Activated CD4-positive, alpha-beta memory T cell treated with anti-CD3 and anti-CD28 coated beads, Interleukin-2, amount 10 ng/mL, durations not matched to agents 7 days and 5 days (primary cell): ENCODE data around the gene RPH3AL. TPM values are rescaled to one million over a fixed set of nuclear protein-coding genes. Genes with fewer than 3 reads are reported as not detected.

Source experiments
- CTCF ChIA-PET: fragments of 350-600 bp; sonication (Branson Sonifier 250); formaldehyde crosslinking; loops from one replicate; lab custom pipeline; 2021; ENCODE audit warnings: antibody characterized with exemption, inconsistent platforms; lab: Charles Lee
- POLR2A ChIA-PET: fragments of 350-600 bp; sonication (Branson Sonifier 250); formaldehyde crosslinking; loops from one replicate; lab custom pipeline; 2021; ENCODE audit warnings: antibody characterized with exemption; lab: Charles Lee
- DNase-seq: peaks from one replicate; pipeline ENCODE4 v3.0.0-alpha.2; 2020
- H3K27ac Mint-ChIP-seq: one replicate; pipeline ENCODE4 v1.8.0; 2021; ENCODE audit warnings: mild to moderate bottlenecking, mixed read lengths
- H3K27me3 Mint-ChIP-seq: one replicate; pipeline ENCODE4 v1.8.0; 2021; ENCODE audit warnings: mixed read lengths
- H3K36me3 Mint-ChIP-seq: one replicate; pipeline ENCODE4 v1.8.0; 2021; ENCODE audit warnings: low read depth, mixed read lengths
- H3K4me1 Mint-ChIP-seq: one replicate; pipeline ENCODE4 v1.8.0; 2021; ENCODE audit warnings: mixed read lengths
- H3K4me3 Mint-ChIP-seq: one replicate; pipeline ENCODE4 v1.8.0; 2021; ENCODE audit warnings: mild to moderate bottlenecking, mixed read lengths
- H3K9me3 Mint-ChIP-seq: one replicate; pipeline ENCODE4 v1.8.0; 2021; ENCODE audit warnings: mixed read lengths
- total RNA-seq, 2 experiments: library from RNA; stranded (reverse); gene quantifications; one replicate each; pipeline ENCODE4 v1.2.3, GENCODE V29; 2021

The RPH3AL gene
- total RNA-seq, 2 experiments from 2014 or later, result 2.5 to 2.8 TPM

- H3K4me3 Mint-ChIP-seq, result no peak overlapping the region
Measured at GRCh38 chr17:260944-261343, 91.7 kb downstream of the RPH3AL start.

GRCh38 chr17:260031-260791 lies 92.4 kb downstream of the RPH3AL start:
- no peaks in the 10 kb centered on the region for H3K36me3 Mint-ChIP-seq
- H3K27ac Mint-ChIP-seq, result no peak overlapping the region
- no peaks in the 10 kb centered on the region for H3K4me1 Mint-ChIP-seq
- H3K9me3 Mint-ChIP-seq, result no peaks in the 10 kb centered on the region
- no peaks in the 10 kb centered on the region for H3K27me3 Mint-ChIP-seq
- ChIA-PET POLR2A (no interaction called here), CTCF (no interaction called here)
- no peak for DNase-seq
- H3K4me3 Mint-ChIP-seq, result no peak overlapping the region

More at GRCh38 chr17:260944-261343, 91.7 kb downstream of the RPH3AL start:
- no peaks in the 10 kb centered on the region for H3K9me3 Mint-ChIP-seq
- no peaks in the 10 kb centered on the region for H3K36me3 Mint-ChIP-seq
- H3K4me1 Mint-ChIP-seq, result no peaks in the 10 kb centered on the region
- ChIA-PET CTCF (no interaction called here), POLR2A (no interaction called here)
- H3K27me3 Mint-ChIP-seq, result no peaks in the 10 kb centered on the region
- H3K27ac Mint-ChIP-seq, result no peak overlapping the region
- no peak for DNase-seq

GRCh38 chr17:259341-259976 lies 93.1 kb downstream of the RPH3AL start:
- Mint-ChIP-seq H3K36me3 (no peaks in the 10 kb centered on the region), H3K9me3 (no peaks in the 10 kb centered on the region), H3K27ac (no peak overlapping the region), H3K4me3 (no peak overlapping the region), H3K4me1 (no peaks in the 10 kb centered on the region), H3K27me3 (no peaks in the 10 kb centered on the region)
- ChIA-PET POLR2A (no interaction called here), CTCF (no interaction called here)
- no peak for DNase-seq

GRCh38 chr17:258906-259305 lies 93.7 kb downstream of the RPH3AL start:
- no peak overlapping the region for H3K27ac Mint-ChIP-seq

GRCh38 chr17:258045-258734 lies 94.4 kb downstream of the RPH3AL start:
- ChIA-PET POLR2A (no interaction called here), CTCF (no interaction called here)
- H3K27me3 Mint-ChIP-seq, result no peaks in the 10 kb centered on the region
- H3K4me3 Mint-ChIP-seq, result no peak overlapping the region
- H3K4me1 Mint-ChIP-seq, result no peaks in the 10 kb centered on the region
- H3K27ac Mint-ChIP-seq, result no peak overlapping the region
- no peaks in the 10 kb centered on the region for H3K36me3 Mint-ChIP-seq
- H3K9me3 Mint-ChIP-seq, result no peaks in the 10 kb centered on the region
- DNase-seq, result no peak

More at GRCh38 chr17:258906-259305, 93.7 kb downstream of the RPH3AL start:
- Mint-ChIP-seq H3K36me3 (no peaks in the 10 kb centered on the region), H3K9me3 (no peaks in the 10 kb centered on the region), H3K4me3 (no peak overlapping the region), H3K27me3 (no peaks in the 10 kb centered on the region), H3K4me1 (no peaks in the 10 kb centered on the region)
- ChIA-PET POLR2A (no interaction called here), CTCF (no interaction called here)
- no peak for DNase-seq

- ChIA-PET CTCF (no interaction called here), POLR2A (no interaction called here)
- DNase-seq, result no peak
- H3K9me3 Mint-ChIP-seq, result no peaks in the 10 kb centered on the region
- no peak overlapping the region for H3K27ac Mint-ChIP-seq
- H3K4me3 Mint-ChIP-seq, result no peak overlapping the region
- H3K4me1 Mint-ChIP-seq, result no peaks in the 10 kb centered on the region
- H3K27me3 Mint-ChIP-seq, result no peaks in the 10 kb centered on the region
- H3K36me3 Mint-ChIP-seq, result no peaks in the 10 kb centered on the region
Measured at GRCh38 chr17:253091-253846, 99.3 kb downstream of the RPH3AL start.

GRCh38 chr17:252456-252855 lies 100.2 kb downstream of the RPH3AL start:
- Mint-ChIP-seq H3K9me3 (no peaks in the 10 kb centered on the region), H3K36me3 (no peaks in the 10 kb centered on the region), H3K27me3 (no peaks in the 10 kb centered on the region), H3K4me3 (no peak overlapping the region), H3K27ac (no peak overlapping the region), H3K4me1 (no peaks in the 10 kb centered on the region)
- POLR2A ChIA-PET, result no interaction called here
- DNase-seq, result no peak
- CTCF ChIA-PET, result no interaction called here

- Mint-ChIP-seq H3K9me3 (no peaks in the 10 kb centered on the region), H3K27me3 (no peaks in the 10 kb centered on the region), H3K4me1 (no peaks in the 10 kb centered on the region), H3K27ac (no peak overlapping the region), H3K4me3 (no peak overlapping the region), H3K36me3 (no peaks in the 10 kb centered on the region)
- CTCF ChIA-PET, result no interaction called here
- DNase-seq, result no peak
- POLR2A ChIA-PET, result no interaction called here
Measured at GRCh38 chr17:251531-251930, 101.1 kb downstream of the RPH3AL start.

GRCh38 chr17:250487-251300 lies 101.9 kb downstream of the RPH3AL start:
- POLR2A ChIA-PET, result interaction anchor here (0.6 kb wide), 2 partner anchors 13 to 558 kb away, joined by 3 read pairs; no protein-coding TSS in a partner anchor
- Mint-ChIP-seq H3K36me3 (no peaks in the 10 kb centered on the region), H3K27me3 (no peaks in the 10 kb centered on the region), H3K4me3 (no peak overlapping the region), H3K27ac (no peak overlapping the region), H3K9me3 (no peaks in the 10 kb centered on the region), H3K4me1 (no peaks in the 10 kb centered on the region)
- CTCF ChIA-PET, result no interaction called here
- DNase-seq, result no peak

- no peaks in the 10 kb centered on the region for H3K27me3 Mint-ChIP-seq
- peaks cover 6% of the 10 kb centered on the region for H3K9me3 Mint-ChIP-seq
- H3K27ac Mint-ChIP-seq, result no peak overlapping the region
- no peak overlapping the region for H3K4me3 Mint-ChIP-seq
- no peaks in the 10 kb centered on the region for H3K4me1 Mint-ChIP-seq
- DNase-seq, result no peak
- no peaks in the 10 kb centered on the region for H3K36me3 Mint-ChIP-seq
- ChIA-PET CTCF (no interaction called here), POLR2A (interaction anchor here (0.7 kb wide), 1 partner anchor 17 kb away, joined by 3 read pairs; no protein-coding TSS in a partner anchor)
Measured at GRCh38 chr17:249236-249993, 103.2 kb downstream of the RPH3AL start.

- Mint-ChIP-seq H3K36me3 (no peaks in the 10 kb centered on the region), H3K4me3 (no peak overlapping the region), H3K27me3 (no peaks in the 10 kb centered on the region), H3K27ac (no peak overlapping the region), H3K9me3 (peaks cover 6% of the 10 kb centered on the region), H3K4me1 (no peaks in the 10 kb centered on the region)
- ChIA-PET POLR2A (no interaction called here), CTCF (no interaction called here)
- DNase-seq, result no peak
Measured at GRCh38 chr17:248337-249235, 104.0 kb downstream of the RPH3AL start.
